Measurements from ENCODE around the gene TRMT112. TPM values are rescaled to one million over a fixed set of nuclear protein-coding genes. Genes with fewer than 3 reads are reported as not detected.

Gene TRMT112
- total and polyA plus RNA-seq, 10 of the 15 experiments (the other 5 are each of a cell fraction or from before 2014, with no cell fraction given): 212 to 455 (median 308) TPM

DNA sequence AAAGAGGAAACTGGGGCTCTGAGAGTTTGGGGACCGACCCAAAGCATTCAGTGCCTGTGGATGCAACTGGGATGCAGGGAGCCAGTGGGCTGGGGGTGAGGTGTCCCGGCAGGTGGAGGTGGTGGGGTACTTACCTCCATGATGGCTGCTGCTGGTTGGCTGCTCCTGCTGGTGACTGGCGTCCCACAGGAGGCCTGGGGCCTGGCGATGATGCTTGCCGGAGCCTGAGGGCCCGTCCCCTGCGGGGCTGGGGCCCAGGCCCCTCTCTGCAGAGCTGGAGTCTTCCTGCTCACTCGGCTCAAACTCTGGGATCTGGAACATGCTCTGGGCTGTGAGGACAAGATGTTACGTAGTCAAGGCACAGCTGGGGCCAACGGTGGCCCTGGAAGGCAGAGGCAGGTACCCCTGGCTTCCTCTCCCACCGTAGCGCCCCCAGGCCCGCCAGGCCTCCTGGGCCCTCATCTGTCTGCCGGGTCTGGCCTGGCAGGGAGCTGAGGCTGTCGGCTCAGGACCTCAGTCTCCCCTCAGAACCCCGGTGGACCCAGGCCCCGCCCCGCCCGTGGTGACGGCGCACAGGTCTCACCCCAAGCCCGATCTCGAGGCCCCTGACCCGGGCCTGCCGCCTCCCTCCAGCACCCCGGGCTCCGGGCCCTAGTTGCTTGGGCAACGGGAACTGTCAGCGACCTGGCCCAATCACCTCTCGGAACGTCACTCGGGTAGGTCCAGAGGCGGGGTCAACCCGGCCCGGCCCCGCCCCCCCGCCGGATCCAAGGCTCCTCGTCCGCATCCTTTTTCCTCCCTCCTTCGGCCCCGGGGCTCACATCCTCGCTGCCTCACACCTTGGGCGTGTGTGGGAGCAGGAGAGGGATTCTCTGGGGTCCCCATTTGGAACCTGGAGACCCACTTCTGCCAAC lies 33.1 kb downstream of the TRMT112 start, which contains the start of gene BAD (continued):
- TF ChIP-seq, protein P1, sequence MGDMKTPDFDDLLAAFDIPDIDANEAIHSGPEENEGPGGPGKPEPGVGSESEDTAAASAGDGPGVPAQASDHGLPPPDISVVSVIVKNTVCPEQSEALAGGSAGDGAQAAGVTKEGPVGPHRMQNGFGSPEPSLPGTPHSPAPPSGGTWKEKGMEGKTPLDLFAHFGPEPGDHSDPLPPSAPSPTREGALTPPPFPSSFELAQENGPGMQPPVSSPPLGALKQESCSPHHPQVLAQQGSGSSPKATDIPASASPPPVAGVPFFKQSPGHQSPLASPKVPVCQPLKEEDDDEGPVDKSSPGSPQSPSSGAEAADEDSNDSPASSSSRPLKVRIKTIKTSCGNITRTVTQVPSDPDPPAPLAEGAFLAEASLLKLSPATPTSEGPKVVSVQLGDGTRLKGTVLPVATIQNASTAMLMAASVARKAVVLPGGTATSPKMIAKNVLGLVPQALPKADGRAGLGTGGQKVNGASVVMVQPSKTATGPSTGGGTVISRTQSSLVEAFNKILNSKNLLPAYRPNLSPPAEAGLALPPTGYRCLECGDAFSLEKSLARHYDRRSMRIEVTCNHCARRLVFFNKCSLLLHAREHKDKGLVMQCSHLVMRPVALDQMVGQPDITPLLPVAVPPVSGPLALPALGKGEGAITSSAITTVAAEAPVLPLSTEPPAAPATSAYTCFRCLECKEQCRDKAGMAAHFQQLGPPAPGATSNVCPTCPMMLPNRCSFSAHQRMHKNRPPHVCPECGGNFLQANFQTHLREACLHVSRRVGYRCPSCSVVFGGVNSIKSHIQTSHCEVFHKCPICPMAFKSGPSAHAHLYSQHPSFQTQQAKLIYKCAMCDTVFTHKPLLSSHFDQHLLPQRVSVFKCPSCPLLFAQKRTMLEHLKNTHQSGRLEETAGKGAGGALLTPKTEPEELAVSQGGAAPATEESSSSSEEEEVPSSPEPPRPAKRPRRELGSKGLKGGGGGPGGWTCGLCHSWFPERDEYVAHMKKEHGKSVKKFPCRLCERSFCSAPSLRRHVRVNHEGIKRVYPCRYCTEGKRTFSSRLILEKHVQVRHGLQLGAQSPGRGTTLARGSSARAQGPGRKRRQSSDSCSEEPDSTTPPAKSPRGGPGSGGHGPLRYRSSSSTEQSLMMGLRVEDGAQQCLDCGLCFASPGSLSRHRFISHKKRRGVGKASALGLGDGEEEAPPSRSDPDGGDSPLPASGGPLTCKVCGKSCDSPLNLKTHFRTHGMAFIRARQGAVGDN (IDR thresholded peaks at IDR 0.05): no peak
- TF ChIP-seq POLR2A (IDR thresholded peaks at IDR 0.05; ENCODE audit: low read depth, low read length) (peak; percentile 78), NFXL1 (IDR thresholded peaks at IDR 0.05; ENCODE audit: borderline replicate concordance) (no peak), RFX5 (IDR thresholded peaks at IDR 0.05; ENCODE audit: low read depth, low read length) (no peak), WRNIP1 (IDR thresholded peaks at IDR 0.05; ENCODE audit: borderline replicate concordance, low read depth, low read length) (no peak), NFYB (IDR thresholded peaks at IDR 0.05; ENCODE audit: insufficient read depth, low read depth, low read length) (peak; percentile 56; the same call in 1 of the 2 replicates), ZNF217 (IDR thresholded peaks at IDR 0.05) (no peak), RAD21 (IDR thresholded peaks at IDR 0.05; ENCODE audit: insufficient read depth, low read depth, low read length) (no peak), CBFB (IDR thresholded peaks at IDR 0.05; ENCODE audit: low read depth) (no peak)
- TF ChIP-seq, protein P2, sequence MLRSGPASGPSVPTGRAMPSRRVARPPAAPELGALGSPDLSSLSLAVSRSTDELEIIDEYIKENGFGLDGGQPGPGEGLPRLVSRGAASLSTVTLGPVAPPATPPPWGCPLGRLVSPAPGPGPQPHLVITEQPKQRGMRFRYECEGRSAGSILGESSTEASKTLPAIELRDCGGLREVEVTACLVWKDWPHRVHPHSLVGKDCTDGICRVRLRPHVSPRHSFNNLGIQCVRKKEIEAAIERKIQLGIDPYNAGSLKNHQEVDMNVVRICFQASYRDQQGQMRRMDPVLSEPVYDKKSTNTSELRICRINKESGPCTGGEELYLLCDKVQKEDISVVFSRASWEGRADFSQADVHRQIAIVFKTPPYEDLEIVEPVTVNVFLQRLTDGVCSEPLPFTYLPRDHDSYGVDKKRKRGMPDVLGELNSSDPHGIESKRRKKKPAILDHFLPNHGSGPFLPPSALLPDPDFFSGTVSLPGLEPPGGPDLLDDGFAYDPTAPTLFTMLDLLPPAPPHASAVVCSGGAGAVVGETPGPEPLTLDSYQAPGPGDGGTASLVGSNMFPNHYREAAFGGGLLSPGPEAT (IDR thresholded peaks at IDR 0.05; ENCODE audit: low read depth): no peak
- TF ChIP-seq, protein P3, sequence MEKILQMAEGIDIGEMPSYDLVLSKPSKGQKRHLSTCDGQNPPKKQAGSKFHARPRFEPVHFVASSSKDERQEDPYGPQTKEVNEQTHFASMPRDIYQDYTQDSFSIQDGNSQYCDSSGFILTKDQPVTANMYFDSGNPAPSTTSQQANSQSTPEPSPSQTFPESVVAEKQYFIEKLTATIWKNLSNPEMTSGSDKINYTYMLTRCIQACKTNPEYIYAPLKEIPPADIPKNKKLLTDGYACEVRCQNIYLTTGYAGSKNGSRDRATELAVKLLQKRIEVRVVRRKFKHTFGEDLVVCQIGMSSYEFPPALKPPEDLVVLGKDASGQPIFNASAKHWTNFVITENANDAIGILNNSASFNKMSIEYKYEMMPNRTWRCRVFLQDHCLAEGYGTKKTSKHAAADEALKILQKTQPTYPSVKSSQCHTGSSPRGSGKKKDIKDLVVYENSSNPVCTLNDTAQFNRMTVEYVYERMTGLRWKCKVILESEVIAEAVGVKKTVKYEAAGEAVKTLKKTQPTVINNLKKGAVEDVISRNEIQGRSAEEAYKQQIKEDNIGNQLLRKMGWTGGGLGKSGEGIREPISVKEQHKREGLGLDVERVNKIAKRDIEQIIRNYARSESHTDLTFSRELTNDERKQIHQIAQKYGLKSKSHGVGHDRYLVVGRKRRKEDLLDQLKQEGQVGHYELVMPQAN (conservative IDR thresholded peaks at IDR 0.05): no peak
- TF ChIP-seq, protein P4, sequence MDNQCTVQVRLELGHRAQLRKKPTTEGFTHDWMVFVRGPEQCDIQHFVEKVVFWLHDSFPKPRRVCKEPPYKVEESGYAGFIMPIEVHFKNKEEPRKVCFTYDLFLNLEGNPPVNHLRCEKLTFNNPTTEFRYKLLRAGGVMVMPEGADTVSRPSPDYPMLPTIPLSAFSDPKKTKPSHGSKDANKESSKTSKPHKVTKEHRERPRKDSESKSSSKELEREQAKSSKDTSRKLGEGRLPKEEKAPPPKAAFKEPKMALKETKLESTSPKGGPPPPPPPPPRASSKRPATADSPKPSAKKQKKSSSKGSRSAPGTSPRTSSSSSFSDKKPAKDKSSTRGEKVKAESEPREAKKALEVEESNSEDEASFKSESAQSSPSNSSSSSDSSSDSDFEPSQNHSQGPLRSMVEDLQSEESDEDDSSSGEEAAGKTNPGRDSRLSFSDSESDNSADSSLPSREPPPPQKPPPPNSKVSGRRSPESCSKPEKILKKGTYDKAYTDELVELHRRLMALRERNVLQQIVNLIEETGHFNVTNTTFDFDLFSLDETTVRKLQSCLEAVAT (IDR thresholded peaks at IDR 0.05): no peak; the same call in 1 of the 2 replicates
- TF ChIP-seq, protein P5, sequence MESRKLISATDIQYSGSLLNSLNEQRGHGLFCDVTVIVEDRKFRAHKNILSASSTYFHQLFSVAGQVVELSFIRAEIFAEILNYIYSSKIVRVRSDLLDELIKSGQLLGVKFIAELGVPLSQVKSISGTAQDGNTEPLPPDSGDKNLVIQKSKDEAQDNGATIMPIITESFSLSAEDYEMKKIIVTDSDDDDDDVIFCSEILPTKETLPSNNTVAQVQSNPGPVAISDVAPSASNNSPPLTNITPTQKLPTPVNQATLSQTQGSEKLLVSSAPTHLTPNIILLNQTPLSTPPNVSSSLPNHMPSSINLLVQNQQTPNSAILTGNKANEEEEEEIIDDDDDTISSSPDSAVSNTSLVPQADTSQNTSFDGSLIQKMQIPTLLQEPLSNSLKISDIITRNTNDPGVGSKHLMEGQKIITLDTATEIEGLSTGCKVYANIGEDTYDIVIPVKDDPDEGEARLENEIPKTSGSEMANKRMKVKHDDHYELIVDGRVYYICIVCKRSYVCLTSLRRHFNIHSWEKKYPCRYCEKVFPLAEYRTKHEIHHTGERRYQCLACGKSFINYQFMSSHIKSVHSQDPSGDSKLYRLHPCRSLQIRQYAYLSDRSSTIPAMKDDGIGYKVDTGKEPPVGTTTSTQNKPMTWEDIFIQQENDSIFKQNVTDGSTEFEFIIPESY (IDR thresholded peaks at IDR 0.05): no peak
- TF ChIP-seq, protein P6, sequence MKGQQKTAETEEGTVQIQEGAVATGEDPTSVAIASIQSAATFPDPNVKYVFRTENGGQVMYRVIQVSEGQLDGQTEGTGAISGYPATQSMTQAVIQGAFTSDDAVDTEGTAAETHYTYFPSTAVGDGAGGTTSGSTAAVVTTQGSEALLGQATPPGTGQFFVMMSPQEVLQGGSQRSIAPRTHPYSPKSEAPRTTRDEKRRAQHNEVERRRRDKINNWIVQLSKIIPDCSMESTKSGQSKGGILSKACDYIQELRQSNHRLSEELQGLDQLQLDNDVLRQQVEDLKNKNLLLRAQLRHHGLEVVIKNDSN (IDR thresholded peaks at IDR 0.05; ENCODE audit: borderline replicate concordance, extremely low read length, insufficient read depth, low read depth, low read length): no peak

All from GM12878 (cell line).